DMS79 treated with DMSO at 0.1 percent for 48 hours (cell line): ENCODE data around the gene PNPLA2.

Source experiments
- DNase-seq: peaks from one replicate; lab custom pipeline; 2025; lab: John Stamatoyannopoulos, UW

Gene PNPLA2

GRCh38 chr11:831118-831864, 12.6 kb downstream of the PNPLA2 start:
- DNase-seq, result no peak

- DNase-seq, result no peak
Observed at GRCh38 chr11:831961-832528, 13.3 kb downstream of the PNPLA2 start.

- no peak for DNase-seq
Observed at GRCh38 chr11:832529-833113, 13.9 kb downstream of the PNPLA2 start, which contains the start of gene CD151. CD151 (plus strand) TSS chr11:832952; CDS start chr11:836070, 3,118 bp downstream.

- no peak for DNase-seq
Observed at GRCh38 chr11:833114-833791, 14.5 kb downstream of the PNPLA2 start.

- no peak for DNase-seq
Observed at GRCh38 chr11:833849-834311, 15.2 kb downstream of the PNPLA2 start.

- DNase-seq, result no peak
Observed at GRCh38 chr11:834371-835316, 15.9 kb downstream of the PNPLA2 start.

- DNase-seq, result no peak
Observed at GRCh38 chr11:836274-836673, 17.6 kb downstream of the PNPLA2 start.

GRCh38 chr11:836700-837099, 18.0 kb downstream of the PNPLA2 start:
- DNase-seq, result no peak

GRCh38 chr11:837189-837989, 18.7 kb downstream of the PNPLA2 start:
- no peak for DNase-seq

- DNase-seq, result no peak
Observed at GRCh38 chr11:837990-838307, 19.2 kb downstream of the PNPLA2 start.

GRCh38 chr11:838441-839279, 19.9 kb downstream of the PNPLA2 start:
- DNase-seq, result no peak

GRCh38 chr11:839280-839623, 20.5 kb downstream of the PNPLA2 start:
- no peak for DNase-seq

GRCh38 chr11:839875-840617, 21.3 kb downstream of the PNPLA2 start:
- DNase-seq, result no peak

- DNase-seq, result no peak
Observed at GRCh38 chr11:841981-842369, 23.3 kb downstream of the PNPLA2 start.

- DNase-seq, result peak; percentile 66
Observed at GRCh38 chr11:842370-843002, 23.8 kb downstream of the PNPLA2 start, which contains the start of the genes POLR2L and TSPAN4. POLR2L (minus strand) TSS chr11:842529; CDS start chr11:842508, 21 bp downstream. TSPAN4 (plus strand) TSS chr11:842852; CDS start chr11:850305, 7,453 bp downstream.

- DNase-seq, result no peak
Observed at GRCh38 chr11:843086-843734, 24.5 kb downstream of the PNPLA2 start.

GRCh38 chr11:843818-844692, 25.3 kb downstream of the PNPLA2 start:
- DNase-seq, result no peak
